Inflammatory macrophage treated with lipopolysaccharide for 1 hour (primary cell): Measurements from ENCODE around the gene CFAP91.

Experiments used
- DNase-seq, 2 donors: peaks; one replicate each; pipeline ENCODE4 v3.0.0-alpha.2; 2020 to 2022

The CFAP91 gene

GRCh38 chr3:119702530-119703527 is at the start of gene CFAP91:
CFAP91 (plus strand) TSS chr3:119703022; CDS start chr3:119703099, 77 bp downstream.
- peak; percentile 93 to 95 for DNase-seq

GRCh38 chr3:119653876-119654275 is 48.9 kb upstream of the CFAP91 start:
- no peak for DNase-seq

GRCh38 chr3:119657887-119658702 is 44.7 kb upstream of the CFAP91 start:
- peak; percentile 64 to 67 for DNase-seq

- DNase-seq, result no peak
Measured at GRCh38 chr3:119658994-119659393, 43.8 kb upstream of the CFAP91 start.

GRCh38 chr3:119659606-119660291 is 43.1 kb upstream of the CFAP91 start:
- DNase-seq, result peak; percentile 69 to 70

GRCh38 chr3:119660474-119661440 is 42.1 kb upstream of the CFAP91 start, which contains the start of gene POPDC2:
POPDC2 (minus strand) TSS chr3:119660589; CDS start chr3:119660423, 166 bp downstream.
- no peak for DNase-seq

- peak in 1 of 2 donors; percentile 21 for DNase-seq
Measured at GRCh38 chr3:119662604-119663373, 40.0 kb upstream of the CFAP91 start.

- DNase-seq, result no peak
Measured at GRCh38 chr3:119663885-119664284, 38.9 kb upstream of the CFAP91 start.

GRCh38 chr3:119664370-119664769 is 38.5 kb upstream of the CFAP91 start:
- DNase-seq, result peak in 1 of 2 donors; percentile 20

- DNase-seq, result peak; percentile 91 to 97
Measured at GRCh38 chr3:119664850-119665379, 37.9 kb upstream of the CFAP91 start.

- DNase-seq, result no peak
Measured at GRCh38 chr3:119665954-119666559, 36.8 kb upstream of the CFAP91 start.

GRCh38 chr3:119669906-119670570 is 32.8 kb upstream of the CFAP91 start:
- DNase-seq, result no peak

- DNase-seq, result no peak
Measured at GRCh38 chr3:119672776-119673175, 30.0 kb upstream of the CFAP91 start.

GRCh38 chr3:119673875-119674274 is 28.9 kb upstream of the CFAP91 start:
- no peak for DNase-seq

GRCh38 chr3:119675188-119675874 is 27.5 kb upstream of the CFAP91 start:
- DNase-seq, result no peak

- DNase-seq, result peak in 1 of 2 donors; percentile 35
Measured at GRCh38 chr3:119676020-119676419, 26.8 kb upstream of the CFAP91 start.

- peak; percentile 94 to 95 for DNase-seq
Measured at GRCh38 chr3:119676771-119677640, 25.8 kb upstream of the CFAP91 start, which contains the start of gene COX17. COX17 (minus strand) TSS chr3:119677406; CDS start chr3:119677310, 96 bp downstream.

- no peak for DNase-seq
Measured at GRCh38 chr3:119677641-119677934, 25.2 kb upstream of the CFAP91 start.
